ENCODE data around the gene HYAL2. TPM values are rescaled to one million over a fixed set of nuclear protein-coding genes. Genes with fewer than 3 reads are reported as not detected.

The HYAL2 gene
- total and polyA plus RNA-seq, 2 of the 8 experiments (the other 6 are each of a cell fraction or from before 2014, with no cell fraction given), result 51.9 to 176 TPM

GRCh38 chr3:50330330-50330729, 7.8 kb upstream of the HYAL2 start:
- Histone ChIP-seq H3K27ac (ENCODE audit: low read depth, low read length) (no peak overlapping the region), H3K18ac (ENCODE audit: extremely low read depth, low read length) (no peak overlapping the region), H3K4me1 (replicated peaks in 1 of 4; ENCODE audit: control insufficient read depth in 3 of 4, insufficient read depth in 4 of 4, low read length in 3 of 4) (peaks cover 0 to 6% (median 4%) of the 10 kb centered on the region in 4 experiments; a peak in 3 of 7 replicates), H2BK12ac (ENCODE audit: low read depth, low read length) (no peak overlapping the region), H3K23me2 (ENCODE audit: low read depth, low read length) (peaks cover 11% of the 10 kb centered on the region; the same call in 1 of the 2 replicates), H4K91ac (replicated peaks; ENCODE audit: insufficient read length, low read length) (no peak overlapping the region), H3K14ac (ENCODE audit: insufficient read length) (no peak overlapping the region), H2BK15ac (ENCODE audit: low read length) (no peak overlapping the region), H3K79me2 (ENCODE audit: control insufficient read depth in 1 of 2, insufficient read depth in 2 of 2, low read length in 2 of 2) (peaks cover 0 to 25% of the 10 kb centered on the region in 2 experiments; a peak in 2 of 4 replicates), H3K9me3 (ENCODE audit: insufficient read depth in 2 of 2, low read depth in 1 of 2, low read length in 1 of 2) (no peaks in the 10 kb centered on the region), H3K23ac (ENCODE audit: insufficient read length) (no peak overlapping the region), H3K56ac (replicated peaks; ENCODE audit: insufficient read length, low read depth, low read length) (no peak overlapping the region), H2BK120ac (replicated peaks; ENCODE audit: low read depth, low read length) (no peak overlapping the region), H4K8ac (ENCODE audit: extremely low read depth, insufficient read depth, low read length) (no peak overlapping the region), H3K27me3 (replicated peaks in 1 of 4; ENCODE audit: control insufficient read depth in 3 of 4, extremely low read depth in 1 of 4, insufficient read depth in 3 of 4, low read length in 3 of 4) (no peaks in the 10 kb centered on the region), H2AFZ (ENCODE audit: low read length) (no peak overlapping the region), H4K20me1 (replicated peaks in 1 of 2; ENCODE audit: control insufficient read depth in 1 of 2, insufficient read depth in 2 of 2, low read length in 2 of 2) (peaks cover 8 to 9% of the 10 kb centered on the region in 2 experiments), H3K9ac (replicated peaks in 1 of 4; ENCODE audit: extremely low read depth in 1 of 4, low read depth in 3 of 4, low read length in 3 of 4) (no peak overlapping the region), H4K5ac (ENCODE audit: insufficient read length, low read depth, low read length) (no peak overlapping the region), H3K4me3 (ENCODE audit: extremely low read depth in 1 of 4, insufficient read depth in 2 of 4, low read depth in 3 of 4, low read length in 4 of 4) (no peak overlapping the region), H2BK20ac (ENCODE audit: low read length) (no peak overlapping the region), H2BK5ac (ENCODE audit: low read depth, low read length) (no peak overlapping the region), H2AK5ac (ENCODE audit: low read depth, low read length) (no peak overlapping the region), H3K4me2 (ENCODE audit: insufficient read depth in 1 of 2, low read depth in 2 of 2, low read length in 2 of 2) (no peak overlapping the region), H3K4ac (replicated peaks; ENCODE audit: insufficient read length, low read depth, low read length) (no peak overlapping the region), H3K79me1 (ENCODE audit: low read depth, low read length) (peaks cover 8% of the 10 kb centered on the region; the same call in 1 of the 2 replicates), H3K36me3 (ENCODE audit: control insufficient read depth in 2 of 4, insufficient read depth in 4 of 4, low read length in 3 of 4) (peaks cover 11 to 31% (median 24%) of the 10 kb centered on the region in 4 experiments; a peak in 7 of 8 replicates)
- POLR2A ChIA-PET (ENCODE audit: partially characterized antibody), result interaction anchor here (3.3 to 6.4 kb wide), 3 partner anchors 11 to 38 kb away, joined by 16 to 36 read pairs (median 17); partner anchors contain the start of genes HYAL2, IFRD2 and RASSF1
- WGBS, 2 experiments (ENCODE audit: extremely low coverage in 1 of 2, insufficient coverage in 1 of 2, insufficient read length in 1 of 2, insufficient replicate concordance in 2 of 2, low coverage in 1 of 2, low lambda C conversion rate in 2 of 2, missing lambda C conversion rate in 1 of 2), result 89% methylated on average over 10 of the region's 10 CpGs; no CpG with 5 or more reads in 1 of the 2 experiments
- CTCF ChIA-PET (ENCODE audit: partially characterized antibody), result interaction anchor here (1.3 kb wide), 1 partner anchor 12 kb away, joined by 5 read pairs; no protein-coding TSS in a partner anchor
- FAIRE-seq, result no peak
- DNase-seq (ENCODE audit: low read depth in 1 of 2, low spot score in 2 of 2), result no peak
- TF ChIP-seq TBP (IDR thresholded peaks at IDR 0.05; ENCODE audit: low read depth, low read length), result no peak
